Activated CD8-positive, alpha-beta memory T cell treated with anti-CD3 and anti-CD28 coated beads, Interleukin-2, amount 10 ng/mL, durations not matched to agents 7 days and 5 days (primary cell): Measurements from ENCODE around the gene TBC1D22A. TPM values are rescaled to one million over a fixed set of nuclear protein-coding genes. Genes with fewer than 3 reads are reported as not detected.

Experiments
- ATAC-seq: fragments of 150-1000 bp; cut with Tn5 transposase; one replicate; pipeline ENCODE4 v1.10.0; 2021; ENCODE audit warnings: moderate library complexity
- CTCF ChIA-PET: fragments of 350-600 bp; sonication (Branson Sonifier 250); formaldehyde crosslinking; loops from one replicate; lab custom pipeline; 2021; ENCODE audit warnings: antibody characterized with exemption; lab: Charles Lee
- DNase-seq: peaks from one replicate; pipeline ENCODE4 v3.0.0-alpha.2; 2020
- H3K27ac Mint-ChIP-seq: one replicate; pipeline ENCODE4 v1.8.0; 2021; ENCODE audit warnings: mild to moderate bottlenecking, mixed read lengths
- H3K27me3 Mint-ChIP-seq: one replicate; pipeline ENCODE4 v1.8.0; 2021; ENCODE audit warnings: mixed read lengths
- H3K36me3 Mint-ChIP-seq: one replicate; pipeline ENCODE4 v1.8.0; 2021; ENCODE audit warnings: mild to moderate bottlenecking, mixed read lengths
- H3K4me1 Mint-ChIP-seq: one replicate; pipeline ENCODE4 v1.8.0; 2021; ENCODE audit warnings: mixed read lengths
- H3K4me3 Mint-ChIP-seq: one replicate; pipeline ENCODE4 v1.8.0; 2021; ENCODE audit warnings: mild to moderate bottlenecking, moderate library complexity, mixed read lengths
- H3K9me3 Mint-ChIP-seq: one replicate; pipeline ENCODE4 v1.8.0; 2022; ENCODE audit warnings: low read depth, mixed read lengths
- total RNA-seq, 2 experiments: library from RNA; stranded (reverse); gene quantifications; one replicate each; pipeline ENCODE4 v1.2.3, GENCODE V29; 2021

Gene TBC1D22A
- total RNA-seq, 2 experiments from 2014 or later: 32.6 to 44.9 TPM

GRCh38 chr22:47172771-47173534 is 410.5 kb downstream of the TBC1D22A start:
- no peaks in the 10 kb centered on the region for H3K9me3 Mint-ChIP-seq
- CTCF ChIA-PET: no interaction called here
- no peaks in the 10 kb centered on the region for H3K27me3 Mint-ChIP-seq
- no peaks in the 10 kb centered on the region for H3K4me1 Mint-ChIP-seq
- DNase-seq (no peak), ATAC-seq (no peak)
- no peak overlapping the region for H3K27ac Mint-ChIP-seq
- H3K4me3 Mint-ChIP-seq: no peak overlapping the region
- peaks cover 11% of the 10 kb centered on the region for H3K36me3 Mint-ChIP-seq

GRCh38 chr22:47173535-47174021 is 411.1 kb downstream of the TBC1D22A start:
- peaks cover 2% of the 10 kb centered on the region for H3K9me3 Mint-ChIP-seq
- DNase-seq: no peak
- no peaks in the 10 kb centered on the region for H3K4me1 Mint-ChIP-seq
- H3K4me3 Mint-ChIP-seq: no peak overlapping the region
- H3K27ac Mint-ChIP-seq: no peak overlapping the region
- ATAC-seq: no peak
- CTCF ChIA-PET: no interaction called here
- peaks cover 11% of the 10 kb centered on the region for H3K36me3 Mint-ChIP-seq
- no peaks in the 10 kb centered on the region for H3K27me3 Mint-ChIP-seq

GRCh38 chr22:47174096-47174495 is 411.6 kb downstream of the TBC1D22A start:
- peaks cover 11% of the 10 kb centered on the region for H3K36me3 Mint-ChIP-seq
- H3K27me3 Mint-ChIP-seq: no peaks in the 10 kb centered on the region
- no peak for DNase-seq
- H3K4me3 Mint-ChIP-seq: no peak overlapping the region
- H3K9me3 Mint-ChIP-seq: peaks cover 2% of the 10 kb centered on the region
- no peak overlapping the region for H3K27ac Mint-ChIP-seq
- CTCF ChIA-PET: no interaction called here
- H3K4me1 Mint-ChIP-seq: no peaks in the 10 kb centered on the region
- no peak for ATAC-seq

DNA sequence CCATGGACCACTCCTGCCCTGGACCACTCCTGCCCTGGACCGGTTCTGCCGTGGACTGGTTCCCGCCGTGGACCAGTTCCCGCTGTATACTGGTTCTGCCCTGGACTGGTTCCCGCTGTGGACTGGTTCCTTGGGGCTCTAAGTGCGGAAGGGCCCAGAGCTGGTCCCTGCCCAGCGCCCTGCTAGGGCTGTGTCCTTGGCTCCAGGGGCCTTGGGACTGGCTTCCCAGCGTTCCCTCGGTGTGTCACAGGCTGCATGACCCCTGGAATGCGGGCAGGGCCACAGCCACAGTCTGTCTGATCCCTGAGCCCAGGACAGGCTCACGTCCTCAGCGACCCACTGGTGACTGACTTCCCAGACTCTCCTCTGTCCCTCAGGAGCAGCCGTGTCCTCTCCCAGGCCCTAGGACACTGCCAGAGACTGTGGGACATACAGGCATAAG is 412.2 kb downstream of the TBC1D22A start:
- H3K27ac Mint-ChIP-seq: no peak overlapping the region
- H3K9me3 Mint-ChIP-seq: peaks cover 2% of the 10 kb centered on the region
- H3K36me3 Mint-ChIP-seq: peaks cover 11% of the 10 kb centered on the region
- H3K4me1 Mint-ChIP-seq: no peaks in the 10 kb centered on the region
- CTCF ChIA-PET: no interaction called here
- DNase-seq (no peak), ATAC-seq (no peak)
- no peak overlapping the region for H3K4me3 Mint-ChIP-seq
- no peaks in the 10 kb centered on the region for H3K27me3 Mint-ChIP-seq

DNA sequence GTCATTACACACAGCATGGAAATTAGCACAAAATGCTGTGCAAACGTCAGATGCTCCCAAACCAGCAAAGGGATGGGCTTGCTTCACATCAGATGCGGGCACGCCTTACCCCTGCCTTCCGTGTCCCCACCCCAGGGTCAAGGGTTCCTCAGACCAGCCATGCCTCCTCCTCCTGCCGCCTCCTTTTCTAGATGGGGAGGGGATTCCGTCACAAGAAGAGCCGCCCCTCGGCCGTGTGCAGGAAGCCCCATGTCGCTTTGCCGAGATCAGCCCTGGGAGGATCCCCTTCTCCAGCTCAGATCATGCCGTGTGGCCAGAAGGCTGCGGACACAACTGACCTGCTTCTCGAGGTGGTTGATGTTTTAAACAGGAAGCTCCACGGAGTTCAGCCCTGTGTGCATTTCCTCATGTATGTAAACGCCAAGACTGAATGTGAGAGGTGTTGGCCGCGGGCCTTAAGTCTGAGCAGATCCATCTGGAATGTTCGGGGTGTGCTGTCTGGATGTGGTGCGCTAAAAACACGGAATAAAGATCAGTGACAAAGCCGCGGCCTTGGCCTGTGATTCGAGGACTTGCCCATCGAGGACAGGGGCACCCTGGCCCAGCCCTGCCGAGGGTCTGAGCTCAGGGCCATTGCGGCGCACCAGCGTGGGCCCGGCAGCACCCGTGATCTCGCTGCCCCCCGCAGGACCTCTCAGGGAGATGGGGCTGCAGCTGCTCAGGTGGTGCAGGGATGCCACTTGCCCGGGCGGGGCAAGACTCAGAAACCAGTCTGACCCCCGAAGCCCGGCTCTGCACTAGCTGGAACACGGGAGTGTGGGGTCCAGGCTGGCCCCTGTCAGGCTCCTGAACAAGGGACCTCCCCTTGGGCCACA is 412.9 kb downstream of the TBC1D22A start:
- no peak overlapping the region for H3K27ac Mint-ChIP-seq
- H3K4me1 Mint-ChIP-seq: no peaks in the 10 kb centered on the region
- H3K36me3 Mint-ChIP-seq: peaks cover 11% of the 10 kb centered on the region
- CTCF ChIA-PET: no interaction called here
- ATAC-seq: no peak
- DNase-seq: no peak
- no peak overlapping the region for H3K4me3 Mint-ChIP-seq
- H3K27me3 Mint-ChIP-seq: no peaks in the 10 kb centered on the region
- peaks cover 2% of the 10 kb centered on the region for H3K9me3 Mint-ChIP-seq

DNA sequence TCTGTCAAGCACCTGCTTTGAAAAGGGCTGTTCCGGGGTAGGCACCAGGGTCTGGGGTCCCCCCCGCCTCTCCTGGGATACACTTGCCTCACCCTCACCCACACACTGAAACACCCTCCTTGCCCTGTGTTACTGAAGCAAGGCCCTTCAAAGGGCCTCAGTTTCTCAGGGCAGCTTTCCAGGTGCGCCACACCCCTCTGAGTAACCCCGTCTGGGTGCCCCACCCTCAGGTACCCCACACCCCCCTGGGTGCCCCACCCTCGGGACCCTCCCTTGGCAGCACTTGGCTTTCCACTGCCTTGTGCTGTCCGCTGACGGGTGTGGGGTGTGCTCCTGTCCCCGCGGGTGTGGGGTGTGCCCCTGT is 413.6 kb downstream of the TBC1D22A start:
- Mint-ChIP-seq H3K27ac (no peak overlapping the region), H3K27me3 (no peaks in the 10 kb centered on the region), H3K4me1 (no peaks in the 10 kb centered on the region), H3K9me3 (peaks cover 2% of the 10 kb centered on the region), H3K36me3 (peaks cover 11% of the 10 kb centered on the region), H3K4me3 (no peak overlapping the region)
- CTCF ChIA-PET: no interaction called here
- DNase-seq (no peak), ATAC-seq (no peak)

DNA sequence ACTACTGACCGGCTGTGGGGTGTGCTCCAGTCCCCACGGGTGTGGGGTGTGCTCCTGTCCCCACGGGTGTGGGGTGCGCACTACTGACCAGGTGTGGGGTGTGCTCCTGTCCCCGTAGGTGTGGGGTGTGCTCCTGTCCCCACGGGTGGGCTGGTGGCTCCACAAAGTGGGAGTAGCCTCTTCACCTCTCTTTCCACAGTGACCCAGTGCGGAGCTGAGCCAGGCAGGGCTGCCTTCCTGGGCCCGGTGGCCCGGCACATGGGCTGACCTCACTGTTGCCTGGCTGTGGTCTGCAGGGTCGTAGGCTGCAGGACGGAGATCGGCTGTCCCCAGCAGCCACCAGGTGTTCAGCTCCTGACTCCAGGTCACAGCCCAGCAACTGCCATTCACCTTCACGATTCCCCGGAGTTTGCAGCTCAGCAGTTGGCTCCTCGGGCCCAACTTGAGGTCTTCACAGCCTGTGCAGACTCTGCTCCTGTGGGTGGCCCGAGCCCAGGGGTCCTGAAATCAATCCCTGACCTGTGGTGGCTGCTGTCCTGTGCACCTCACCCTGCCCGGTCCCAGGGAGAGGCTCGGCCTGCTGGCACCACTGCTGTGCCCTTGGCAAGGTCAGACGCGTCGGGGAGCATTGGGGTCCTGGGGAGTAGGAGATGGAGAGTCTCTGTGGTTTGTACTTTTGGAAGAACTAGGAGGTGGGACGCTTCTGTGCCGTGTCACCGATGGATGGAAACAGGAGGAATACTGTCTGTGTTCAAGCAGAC is 414.3 kb downstream of the TBC1D22A start:
- Mint-ChIP-seq H3K27me3 (no peaks in the 10 kb centered on the region), H3K9me3 (peaks cover 5% of the 10 kb centered on the region), H3K36me3 (peaks cover 11% of the 10 kb centered on the region), H3K4me1 (no peaks in the 10 kb centered on the region), H3K27ac (no peak overlapping the region), H3K4me3 (no peak overlapping the region)
- ATAC-seq (no peak), DNase-seq (no peak)
- CTCF ChIA-PET: no interaction called here

DNA sequence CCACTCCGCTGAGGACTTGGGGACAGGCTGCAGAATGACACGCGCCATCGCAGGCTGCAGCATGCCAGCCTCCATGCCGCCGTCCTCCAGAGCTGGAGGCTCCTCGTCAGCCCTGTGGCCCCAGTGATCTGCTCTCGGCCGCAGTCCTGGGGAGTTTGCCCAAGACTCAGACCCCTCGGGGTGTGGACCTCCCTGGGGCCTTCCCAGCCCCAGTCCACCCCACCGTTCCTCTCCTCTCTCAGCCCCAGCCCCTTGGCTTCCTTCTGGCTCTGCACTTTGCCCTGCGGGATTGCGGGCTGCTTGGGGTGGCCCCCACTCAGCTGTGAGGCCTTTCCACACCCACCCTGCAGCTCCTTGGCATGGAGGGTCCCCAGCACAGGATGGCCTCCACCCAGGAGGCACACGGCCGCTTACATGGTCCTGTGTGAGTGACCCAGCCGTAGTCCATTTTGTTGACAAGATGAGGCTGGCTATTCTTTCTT is 414.9 kb downstream of the TBC1D22A start:
- Mint-ChIP-seq H3K27ac (no peak overlapping the region), H3K4me3 (no peak overlapping the region), H3K27me3 (peaks cover 3% of the 10 kb centered on the region), H3K36me3 (peaks cover 11% of the 10 kb centered on the region), H3K4me1 (no peaks in the 10 kb centered on the region), H3K9me3 (peaks cover 5% of the 10 kb centered on the region)
- DNase-seq (no peak), ATAC-seq (no peak)
- CTCF ChIA-PET: no interaction called here

DNA sequence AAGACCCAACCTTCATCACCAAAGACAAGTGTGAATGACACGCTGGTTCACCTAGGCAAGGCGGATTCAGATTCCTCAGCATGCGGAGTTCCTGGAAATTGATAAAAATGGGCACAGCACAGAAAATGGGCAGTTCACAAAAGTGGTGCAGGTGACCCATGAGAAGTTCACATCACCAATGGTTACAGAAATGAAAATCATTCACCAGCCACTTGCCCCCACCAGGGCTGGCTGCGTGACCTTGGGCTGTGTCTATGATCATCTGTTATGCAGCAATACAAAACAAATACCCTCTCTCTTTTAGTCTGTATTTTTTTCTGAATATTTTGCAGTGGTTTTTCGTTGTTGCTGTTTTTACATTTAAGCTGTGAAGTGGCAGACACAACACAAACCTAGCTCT is 415.9 kb downstream of the TBC1D22A start:
- Mint-ChIP-seq H3K4me3 (no peak overlapping the region), H3K36me3 (peaks cover 11% of the 10 kb centered on the region), H3K9me3 (peaks cover 7% of the 10 kb centered on the region), H3K4me1 (no peaks in the 10 kb centered on the region), H3K27me3 (peaks cover 5% of the 10 kb centered on the region), H3K27ac (no peak overlapping the region)
- CTCF ChIA-PET: no interaction called here
- ATAC-seq (no peak), DNase-seq (no peak)

GRCh38 chr22:47180796-47181195 is 418.3 kb downstream of the TBC1D22A start:
- Mint-ChIP-seq H3K27ac (no peak overlapping the region), H3K4me3 (no peak overlapping the region), H3K9me3 (peaks cover 7% of the 10 kb centered on the region), H3K36me3 (peaks cover 2% of the 10 kb centered on the region), H3K4me1 (no peaks in the 10 kb centered on the region), H3K27me3 (peaks cover 8% of the 10 kb centered on the region)
- DNase-seq (no peak), ATAC-seq (no peak)
- CTCF ChIA-PET: no interaction called here

GRCh38 chr22:47187176-47187957 is 424.9 kb downstream of the TBC1D22A start:
- Mint-ChIP-seq H3K27ac (no peak overlapping the region), H3K9me3 (peaks cover 2% of the 10 kb centered on the region)

GRCh38 chr22:47188261-47189055 is 426.0 kb downstream of the TBC1D22A start:
- ATAC-seq: no peak
- H3K27me3 Mint-ChIP-seq: peaks cover 5% of the 10 kb centered on the region
- DNase-seq: no peak
- no peaks in the 10 kb centered on the region for H3K4me1 Mint-ChIP-seq
- no peaks in the 10 kb centered on the region for H3K36me3 Mint-ChIP-seq
- H3K27ac Mint-ChIP-seq: no peak overlapping the region
- H3K9me3 Mint-ChIP-seq: no peaks in the 10 kb centered on the region
- CTCF ChIA-PET: no interaction called here
- H3K4me3 Mint-ChIP-seq: no peak overlapping the region

More at GRCh38 chr22:47187176-47187957, 424.9 kb downstream of the TBC1D22A start:
- Mint-ChIP-seq H3K4me3 (no peak overlapping the region), H3K4me1 (no peaks in the 10 kb centered on the region), H3K27me3 (peaks cover 8% of the 10 kb centered on the region), H3K36me3 (no peaks in the 10 kb centered on the region)
- CTCF ChIA-PET: no interaction called here
- ATAC-seq (no peak), DNase-seq (no peak)
